GM18907 (cell line): ENCODE measurements around the gene FCER2.

Source experiments
- ATAC-seq: cut with Tn5 transposase; IDR thresholded peaks from one replicate; pipeline ENCODE4 v1.9.1; 2021; ENCODE audit warnings: mild to moderate bottlenecking, moderate library complexity; ENCODE audit not compliant: unreplicated experiment

FCER2 gene

GRCh38 chr19:7734220-7735203 lies 32.6 kb upstream of the FCER2 start:
- no peak for ATAC-seq

- no peak for ATAC-seq
Observed at GRCh38 chr19:7733376-7733775, 31.4 kb upstream of the FCER2 start.

GRCh38 chr19:7732045-7732444 lies 30.1 kb upstream of the FCER2 start, which contains the start of gene CLEC4G:
Gene CLEC4G, minus strand, starts transcription at chr19:7732110. Its CDS starts 8 bp downstream, at chr19:7732102.
- ATAC-seq, result no peak

- ATAC-seq, result no peak
Observed at GRCh38 chr19:7731615-7732014, 29.7 kb upstream of the FCER2 start.

GRCh38 chr19:7731218-7731595 lies 29.3 kb upstream of the FCER2 start:
- ATAC-seq, result no peak

- no peak for ATAC-seq
Observed at GRCh38 chr19:7730286-7731217, 28.6 kb upstream of the FCER2 start.

- no peak for ATAC-seq
Observed at GRCh38 chr19:7729831-7730285, 27.9 kb upstream of the FCER2 start.

GRCh38 chr19:7729211-7729610 lies 27.3 kb upstream of the FCER2 start:
- no peak for ATAC-seq

- ATAC-seq, result no peak
Observed at GRCh38 chr19:7725791-7726190, 23.9 kb upstream of the FCER2 start.

- peak; percentile 71 for ATAC-seq
Observed at GRCh38 chr19:7722231-7722651, 20.3 kb upstream of the FCER2 start.

GRCh38 chr19:7720351-7720750 lies 18.4 kb upstream of the FCER2 start:
- no peak for ATAC-seq

GRCh38 chr19:7718668-7719067 lies 16.7 kb upstream of the FCER2 start:
- ATAC-seq, result no peak

- ATAC-seq, result no peak
Observed at GRCh38 chr19:7716762-7717161, 14.8 kb upstream of the FCER2 start.

- ATAC-seq, result no peak
Observed at GRCh38 chr19:7715671-7716070, 13.7 kb upstream of the FCER2 start.

GRCh38 chr19:7710616-7711015 lies 8.7 kb upstream of the FCER2 start:
- ATAC-seq, result no peak

- no peak for ATAC-seq
Observed at GRCh38 chr19:7709932-7710460, 8.1 kb upstream of the FCER2 start.

- no peak for ATAC-seq
Observed at GRCh38 chr19:7706955-7707456, 5.1 kb upstream of the FCER2 start.

GRCh38 chr19:7706188-7706954 lies 4.4 kb upstream of the FCER2 start:
- ATAC-seq, result no peak

- peak; percentile 48 for ATAC-seq
Observed at GRCh38 chr19:7705387-7706187, 3.7 kb upstream of the FCER2 start.
